Neural crest cell (in vitro differentiated cells): ENCODE data around the gene MYLIP. TPM values are rescaled to one million over a fixed set of nuclear protein-coding genes. Genes with fewer than 3 reads are reported as not detected.

Experiments
- DNase-seq: peaks from one replicate; pipeline ENCODE4 v3.0.0; 2021; ENCODE audit warnings: low read depth, mixed read lengths, low spot score
- H3K27ac Mint-ChIP-seq: one replicate; pipeline ENCODE4 v1.8.0; 2021; ENCODE audit warnings: mild to moderate bottlenecking, mixed read lengths; ENCODE audit not compliant: unreplicated experiment
- H3K27me3 Mint-ChIP-seq: 2 replicates; pipeline ENCODE4 v1.8.0; 2021; ENCODE audit warnings: low read depth, mild to moderate bottlenecking, mixed read lengths
- H3K36me3 Mint-ChIP-seq: 2 replicates; pipeline ENCODE4 v1.8.0; 2021; ENCODE audit warnings: low read depth, mild to moderate bottlenecking, mixed read lengths
- H3K4me1 Mint-ChIP-seq: 2 replicates; pipeline ENCODE4 v1.8.0; 2021; ENCODE audit warnings: mixed read lengths
- H3K4me3 Mint-ChIP-seq: one replicate; pipeline ENCODE4 v1.8.0; 2021; ENCODE audit warnings: mild to moderate bottlenecking, mixed read lengths
- H3K9me3 Mint-ChIP-seq: 2 replicates; pipeline ENCODE4 v1.8.0; 2021; ENCODE audit warnings: mixed read lengths
- CTCF ChIP-seq: fragments of 200-600 bp; sonication (generic); conservative IDR thresholded peaks from 2 replicates; pipeline ENCODE4 v1.5.0; 2021; ENCODE audit warnings: antibody characterized with exemption, mild to moderate bottlenecking
- total RNA-seq: library from RNA; stranded (reverse); gene quantifications from 2 replicates; pipeline ENCODE4 v1.2.1, GENCODE V29; 2021

The MYLIP gene
- total RNA-seq, 1 donor from 2014 or later = 4.5 TPM

GRCh38 chr6:16163066-16163465, 34.2 kb downstream of the MYLIP start:
- H3K27ac Mint-ChIP-seq = no peak overlapping the region
- DNase-seq = no peak
- peaks cover 17% of the 10 kb centered on the region for H3K4me1 Mint-ChIP-seq
- H3K4me3 Mint-ChIP-seq = no peak overlapping the region
- H3K27me3 Mint-ChIP-seq = peaks cover 16% of the 10 kb centered on the region
- no peaks in the 10 kb centered on the region for H3K9me3 Mint-ChIP-seq
- no peak for TF ChIP-seq CTCF
- no peaks in the 10 kb centered on the region for H3K36me3 Mint-ChIP-seq

GRCh38 chr6:16163535-16164300, 34.8 kb downstream of the MYLIP start:
- H3K4me1 Mint-ChIP-seq = peaks cover 18% of the 10 kb centered on the region
- DNase-seq = no peak
- H3K9me3 Mint-ChIP-seq = no peaks in the 10 kb centered on the region
- no peak overlapping the region for H3K4me3 Mint-ChIP-seq
- peaks cover 19% of the 10 kb centered on the region for H3K27me3 Mint-ChIP-seq
- TF ChIP-seq CTCF = no peak
- no peaks in the 10 kb centered on the region for H3K36me3 Mint-ChIP-seq
- H3K27ac Mint-ChIP-seq = no peak overlapping the region

- peaks cover 25% of the 10 kb centered on the region for H3K27me3 Mint-ChIP-seq
- DNase-seq = no peak
- H3K36me3 Mint-ChIP-seq = no peaks in the 10 kb centered on the region
- no peak overlapping the region for H3K27ac Mint-ChIP-seq
- no peak for TF ChIP-seq CTCF
- H3K4me1 Mint-ChIP-seq = peaks cover 14% of the 10 kb centered on the region
- H3K9me3 Mint-ChIP-seq = no peaks in the 10 kb centered on the region
- no peak overlapping the region for H3K4me3 Mint-ChIP-seq
Observed at GRCh38 chr6:16165641-16166040, 36.8 kb downstream of the MYLIP start.

- Mint-ChIP-seq H3K4me3 (no peak overlapping the region), H3K4me1 (peaks cover 14% of the 10 kb centered on the region), H3K27me3 (peaks cover 36% of the 10 kb centered on the region), H3K27ac (no peak overlapping the region), H3K36me3 (no peaks in the 10 kb centered on the region), H3K9me3 (no peaks in the 10 kb centered on the region)
- no peak for DNase-seq
- no peak for TF ChIP-seq CTCF
Observed at GRCh38 chr6:16166871-16167608, 38.2 kb downstream of the MYLIP start.

GRCh38 chr6:16168121-16168520, 39.2 kb downstream of the MYLIP start:
- Mint-ChIP-seq H3K27me3 (peaks cover 36% of the 10 kb centered on the region), H3K27ac (no peak overlapping the region), H3K36me3 (no peaks in the 10 kb centered on the region), H3K4me1 (peaks cover 14% of the 10 kb centered on the region), H3K9me3 (no peaks in the 10 kb centered on the region), H3K4me3 (no peak overlapping the region)
- no peak for DNase-seq
- TF ChIP-seq CTCF = no peak
